HEK293T (cell line): Measurements from ENCODE around the gene KIFC3.

Experiments
- BHLHE40 ChIP-seq: fragments of 450-650 bp; IDR thresholded peaks from 2 replicates; pipeline ENCODE4 v1.6.1; 2016; ENCODE audit warnings: mild to moderate bottlenecking, moderate library complexity, borderline replicate concordance
- CTBP1 ChIP-seq: fragments of 450-650 bp; IDR thresholded peaks from 2 replicates; pipeline ENCODE4 v1.6.1; 2016; ENCODE audit warnings: borderline replicate concordance
- L3MBTL2 ChIP-seq: fragments of 450-650 bp; conservative IDR thresholded peaks from 2 replicates; pipeline ENCODE4 v1.6.1; 2016; ENCODE audit warnings: mild to moderate bottlenecking
- LEF1 ChIP-seq: fragments of 450-650 bp; IDR thresholded peaks from 2 replicates; pipeline ENCODE4 v1.6.1; 2017; ENCODE audit warnings: mild to moderate bottlenecking, borderline replicate concordance
- NFRKB ChIP-seq: fragments of 450-650 bp; IDR thresholded peaks from 2 replicates; pipeline ENCODE4 v1.6.1; 2016; ENCODE audit warnings: mild to moderate bottlenecking, moderate library complexity
- SP1 ChIP-seq: fragments of 450-650 bp; IDR thresholded peaks from 2 replicates; pipeline ENCODE4 v1.6.1; 2017

DNA sequence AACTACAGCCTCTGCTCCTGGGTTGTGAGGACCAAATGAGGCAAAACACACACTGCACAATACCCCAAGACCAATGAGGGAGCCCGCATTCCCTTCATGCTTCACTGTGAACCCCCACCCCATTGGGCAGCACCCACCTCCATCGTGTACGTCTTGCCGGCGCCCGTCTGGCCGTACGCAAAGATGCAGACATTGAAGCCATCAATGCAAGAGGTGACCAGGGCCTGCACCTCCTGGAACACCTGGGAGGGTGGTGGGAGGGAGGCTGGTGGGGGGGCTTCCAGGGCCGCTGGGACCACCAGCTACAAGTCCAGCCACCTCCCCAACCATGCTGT is 38.3 kb downstream of the KIFC3 start:
- TF ChIP-seq LEF1: no peak
- no peak for TF ChIP-seq L3MBTL2
- no peak for TF ChIP-seq SP1
- no peak for TF ChIP-seq CTBP1
- TF ChIP-seq BHLHE40: no peak
- TF ChIP-seq NFRKB: no peak
